RWPE2 (cell line): ENCODE results near the gene IFFO2.
A peak's percentile ranks its signal among the peaks of the same experiment; 100 is the strongest.

Experiments used
- ATAC-seq: fragments of 200-7000 bp; cut with Tn5 transposase; 3 replicates; pipeline ENCODE4 v1.9.1; 2021; ENCODE audit warnings: low read depth
- DNase-seq: peaks from one replicate; pipeline ENCODE4 v3.0.0-alpha.2; 2020; ENCODE audit warnings: low spot score
- H3K27ac ChIP-seq: fragments of 450-650 bp; 2 replicates; pipeline ENCODE4 v1.5.1; 2017; ENCODE audit warnings: mild to moderate bottlenecking; ENCODE audit not compliant: poor library complexity, severe bottlenecking
- H3K27me3 ChIP-seq: fragments of 250-450 bp; sonication (Bioruptor Pico); 2 replicates; pipeline ENCODE4 v1.5.1; 2021; ENCODE audit warnings: mild to moderate bottlenecking, moderate library complexity; ENCODE audit not compliant: insufficient read depth, poor library complexity, severe bottlenecking
- H3K36me3 ChIP-seq: fragments of 250-450 bp; sonication (Bioruptor Pico); 2 replicates; pipeline ENCODE4 v1.5.1; 2020; ENCODE audit warnings: low read depth, mild to moderate bottlenecking, moderate library complexity
- H3K4me1 ChIP-seq: fragments of 250-450 bp; sonication (Bioruptor Pico); 2 replicates; pipeline ENCODE4 v1.5.1; 2021; ENCODE audit warnings: mild to moderate bottlenecking, moderate library complexity; ENCODE audit not compliant: insufficient read depth, poor library complexity, severe bottlenecking
- H3K4me3 ChIP-seq: fragments of 250-450 bp; sonication (Bioruptor Pico); 2 replicates; pipeline ENCODE4 v1.5.1; 2021; ENCODE audit warnings: mild to moderate bottlenecking, moderate library complexity; ENCODE audit not compliant: severe bottlenecking
- H3K9me3 ChIP-seq: fragments of 250-450 bp; sonication (Bioruptor Pico); 2 replicates; pipeline ENCODE4 v1.5.1; 2021; ENCODE audit warnings: mild to moderate bottlenecking, moderate library complexity; ENCODE audit not compliant: severe bottlenecking
- TF ChIP-seq, protein P1 (sequence below): fragments of 450-650 bp; IDR thresholded peaks from one replicate; pipeline ENCODE4 v1.5.1; 2017; ENCODE audit warnings: mild to moderate bottlenecking, moderate library complexity; ENCODE audit not compliant: poor library complexity, severe bottlenecking

The IFFO2 gene

GRCh38 chr1:18999359-18999758 is 42.9 kb upstream of the IFFO2 start:
- ATAC-seq (no peak), DNase-seq (no peak)
- no peak overlapping the region for H3K4me3 ChIP-seq
- H3K27me3 ChIP-seq = no peaks in the 10 kb centered on the region
- no peaks in the 10 kb centered on the region for H3K36me3 ChIP-seq
- H3K4me1 ChIP-seq = peaks cover 16% of the 10 kb centered on the region
- peak overlapping the region; percentile 46 for H3K27ac ChIP-seq
- peaks cover 10% of the 10 kb centered on the region for H3K9me3 ChIP-seq
- TF ChIP-seq, protein P1, sequence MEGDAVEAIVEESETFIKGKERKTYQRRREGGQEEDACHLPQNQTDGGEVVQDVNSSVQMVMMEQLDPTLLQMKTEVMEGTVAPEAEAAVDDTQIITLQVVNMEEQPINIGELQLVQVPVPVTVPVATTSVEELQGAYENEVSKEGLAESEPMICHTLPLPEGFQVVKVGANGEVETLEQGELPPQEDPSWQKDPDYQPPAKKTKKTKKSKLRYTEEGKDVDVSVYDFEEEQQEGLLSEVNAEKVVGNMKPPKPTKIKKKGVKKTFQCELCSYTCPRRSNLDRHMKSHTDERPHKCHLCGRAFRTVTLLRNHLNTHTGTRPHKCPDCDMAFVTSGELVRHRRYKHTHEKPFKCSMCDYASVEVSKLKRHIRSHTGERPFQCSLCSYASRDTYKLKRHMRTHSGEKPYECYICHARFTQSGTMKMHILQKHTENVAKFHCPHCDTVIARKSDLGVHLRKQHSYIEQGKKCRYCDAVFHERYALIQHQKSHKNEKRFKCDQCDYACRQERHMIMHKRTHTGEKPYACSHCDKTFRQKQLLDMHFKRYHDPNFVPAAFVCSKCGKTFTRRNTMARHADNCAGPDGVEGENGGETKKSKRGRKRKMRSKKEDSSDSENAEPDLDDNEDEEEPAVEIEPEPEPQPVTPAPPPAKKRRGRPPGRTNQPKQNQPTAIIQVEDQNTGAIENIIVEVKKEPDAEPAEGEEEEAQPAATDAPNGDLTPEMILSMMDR = no peak

DNA sequence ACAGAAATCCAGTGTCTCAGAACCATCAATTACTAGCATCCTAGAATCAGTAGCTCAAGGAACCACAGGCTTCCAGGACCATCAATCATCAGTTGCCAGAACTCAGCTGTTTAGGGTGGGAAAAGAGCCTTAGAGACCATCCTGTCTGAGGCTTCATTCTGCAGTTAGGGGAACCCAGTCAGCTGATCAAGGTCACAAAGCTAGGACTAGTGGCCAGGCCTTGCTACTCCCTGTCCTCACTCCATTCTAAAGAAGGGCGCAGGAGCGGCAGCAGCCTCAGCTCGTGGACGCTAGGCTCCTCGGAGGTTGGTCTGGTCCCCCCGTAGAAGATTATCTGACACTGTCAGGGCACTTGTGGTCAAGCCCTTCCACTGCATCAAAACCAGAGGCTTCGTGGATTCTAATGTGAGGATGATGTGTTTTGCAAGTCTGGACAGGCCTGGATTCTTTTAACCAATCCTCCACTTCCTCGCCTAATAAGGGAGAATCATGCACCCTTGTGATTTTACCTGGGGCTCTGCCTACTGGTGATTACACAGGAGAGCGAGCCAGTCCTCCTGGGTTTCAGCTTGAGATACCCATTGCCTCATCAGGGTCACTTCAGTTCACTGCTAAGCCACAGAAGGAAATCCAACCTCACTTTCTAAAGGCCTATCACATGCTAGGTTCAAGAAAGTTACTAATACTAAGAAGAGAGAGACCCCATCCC is 41.7 kb upstream of the IFFO2 start:
- Histone ChIP-seq H3K4me3 (no peak overlapping the region), H3K36me3 (no peaks in the 10 kb centered on the region), H3K9me3 (peaks cover 10% of the 10 kb centered on the region), H3K27ac (peak overlapping the region; percentile 46), H3K4me1 (peaks cover 16% of the 10 kb centered on the region), H3K27me3 (no peaks in the 10 kb centered on the region)
- ATAC-seq = peak; percentile 99
- peak; percentile 81 for DNase-seq
- TF ChIP-seq, protein P1 = no peak

GRCh38 chr1:18997508-18997907 is 41.0 kb upstream of the IFFO2 start:
- H3K4me1 ChIP-seq = peaks cover 16% of the 10 kb centered on the region
- peak overlapping the region; percentile 46 for H3K27ac ChIP-seq
- no peaks in the 10 kb centered on the region for H3K27me3 ChIP-seq
- ATAC-seq (no peak), DNase-seq (no peak)
- TF ChIP-seq, protein P1 = no peak
- no peak overlapping the region for H3K4me3 ChIP-seq
- no peaks in the 10 kb centered on the region for H3K36me3 ChIP-seq
- H3K9me3 ChIP-seq = peaks cover 6% of the 10 kb centered on the region

- no peak for ATAC-seq
- Histone ChIP-seq H3K4me1 (peaks cover 16% of the 10 kb centered on the region), H3K4me3 (no peak overlapping the region), H3K36me3 (no peaks in the 10 kb centered on the region), H3K27me3 (no peaks in the 10 kb centered on the region), H3K9me3 (peaks cover 6% of the 10 kb centered on the region), H3K27ac (no peak overlapping the region)
- TF ChIP-seq, protein P1 = no peak
- no peak for DNase-seq
Observed at GRCh38 chr1:18996548-18997177, 40.2 kb upstream of the IFFO2 start.

DNA sequence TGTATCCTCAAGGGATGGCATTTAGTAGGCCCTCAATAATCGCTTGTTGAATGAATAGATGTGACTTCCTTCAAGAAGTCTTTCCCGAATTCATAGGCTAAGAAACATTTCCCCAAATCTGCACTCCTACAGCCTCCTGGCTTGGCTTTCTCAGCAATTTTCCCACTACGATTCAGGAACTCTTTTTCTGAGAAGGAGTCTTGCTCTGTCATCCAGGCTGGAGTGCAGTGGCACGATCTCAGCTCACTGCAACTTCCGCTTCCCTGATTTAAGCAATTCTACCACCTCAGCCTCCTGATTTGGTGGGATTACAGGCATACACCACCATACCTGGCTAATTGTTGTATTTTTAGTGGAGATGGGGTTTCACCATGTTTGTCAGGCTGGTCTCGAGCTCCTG is 37.9 kb upstream of the IFFO2 start:
- ATAC-seq = no peak
- Histone ChIP-seq H3K4me3 (no peak overlapping the region), H3K4me1 (peaks cover 16% of the 10 kb centered on the region), H3K9me3 (no peaks in the 10 kb centered on the region), H3K27me3 (no peaks in the 10 kb centered on the region), H3K36me3 (no peaks in the 10 kb centered on the region), H3K27ac (no peak overlapping the region)
- DNase-seq = no peak
- TF ChIP-seq, protein P1 = no peak
